ENCODE measurements around the gene PFKL.
"Not testable (repeated sequence)": the region's sequence is repeated elsewhere in the genome, so short reads cannot be mapped to it uniquely, and the experiment has no call there.

PFKL gene

DNA sequence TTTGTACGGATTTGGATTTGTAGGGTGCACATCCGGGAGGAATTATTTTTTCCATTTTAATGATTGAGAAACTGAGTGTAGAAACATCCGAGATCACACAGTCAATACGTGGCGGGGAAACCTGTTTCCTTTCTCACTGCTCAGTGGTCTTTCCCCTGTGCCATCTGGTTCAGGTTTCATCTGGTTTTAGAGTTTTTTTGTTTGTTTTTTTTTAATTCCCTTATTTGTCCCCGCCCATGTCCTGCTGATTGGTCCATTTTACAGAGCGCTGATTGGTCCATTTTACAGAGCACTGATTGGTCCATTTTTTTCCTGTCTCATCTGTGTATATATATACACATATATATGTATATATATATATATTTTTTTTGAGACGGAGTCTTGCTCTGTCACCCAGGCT, 59.5 kb downstream of the PFKL start:
- H3K4me3 ChIP-seq (ENCODE audit: low read depth, low read length) = no peak overlapping the region
- TF ChIP-seq, protein P1, sequence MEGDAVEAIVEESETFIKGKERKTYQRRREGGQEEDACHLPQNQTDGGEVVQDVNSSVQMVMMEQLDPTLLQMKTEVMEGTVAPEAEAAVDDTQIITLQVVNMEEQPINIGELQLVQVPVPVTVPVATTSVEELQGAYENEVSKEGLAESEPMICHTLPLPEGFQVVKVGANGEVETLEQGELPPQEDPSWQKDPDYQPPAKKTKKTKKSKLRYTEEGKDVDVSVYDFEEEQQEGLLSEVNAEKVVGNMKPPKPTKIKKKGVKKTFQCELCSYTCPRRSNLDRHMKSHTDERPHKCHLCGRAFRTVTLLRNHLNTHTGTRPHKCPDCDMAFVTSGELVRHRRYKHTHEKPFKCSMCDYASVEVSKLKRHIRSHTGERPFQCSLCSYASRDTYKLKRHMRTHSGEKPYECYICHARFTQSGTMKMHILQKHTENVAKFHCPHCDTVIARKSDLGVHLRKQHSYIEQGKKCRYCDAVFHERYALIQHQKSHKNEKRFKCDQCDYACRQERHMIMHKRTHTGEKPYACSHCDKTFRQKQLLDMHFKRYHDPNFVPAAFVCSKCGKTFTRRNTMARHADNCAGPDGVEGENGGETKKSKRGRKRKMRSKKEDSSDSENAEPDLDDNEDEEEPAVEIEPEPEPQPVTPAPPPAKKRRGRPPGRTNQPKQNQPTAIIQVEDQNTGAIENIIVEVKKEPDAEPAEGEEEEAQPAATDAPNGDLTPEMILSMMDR (IDR thresholded peaks at IDR 0.05; ENCODE audit: low read depth, low read length, missing control alignments) = no peak
- DNase-seq (ENCODE audit: low read depth) = no peak

- H3K4me3 ChIP-seq (ENCODE audit: low read depth, low read length) = no peak overlapping the region
- TF ChIP-seq, protein P1 (IDR thresholded peaks at IDR 0.05; ENCODE audit: low read depth, low read length, missing control alignments) = no peak
- no peak for DNase-seq (ENCODE audit: low read depth)
Observed at GRCh38 chr21:44360159-44360558, 60.3 kb downstream of the PFKL start.

DNA sequence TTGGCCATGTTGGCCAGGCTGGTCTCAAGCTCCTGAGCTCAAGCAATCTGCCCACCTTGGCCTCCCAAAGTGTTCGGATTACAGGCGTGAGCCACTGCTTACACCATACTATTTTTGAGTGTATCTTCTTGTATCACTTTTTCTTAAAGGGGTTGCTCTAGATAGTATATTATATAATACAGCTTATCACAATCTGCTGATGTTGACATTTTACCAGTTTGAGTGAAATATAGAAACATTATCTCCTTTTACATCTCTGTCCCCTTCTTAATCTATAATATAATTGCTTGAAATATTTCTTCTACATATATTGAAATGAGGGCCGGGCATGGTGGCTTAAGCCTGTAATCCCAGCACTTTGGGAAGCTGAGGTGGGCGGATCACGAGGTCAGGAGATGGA, 62.0 kb downstream of the PFKL start:
- not testable (repeated sequence) for DNase-seq (ENCODE audit: low read depth); H3K4me3 ChIP-seq (ENCODE audit: low read depth, low read length)

DNA sequence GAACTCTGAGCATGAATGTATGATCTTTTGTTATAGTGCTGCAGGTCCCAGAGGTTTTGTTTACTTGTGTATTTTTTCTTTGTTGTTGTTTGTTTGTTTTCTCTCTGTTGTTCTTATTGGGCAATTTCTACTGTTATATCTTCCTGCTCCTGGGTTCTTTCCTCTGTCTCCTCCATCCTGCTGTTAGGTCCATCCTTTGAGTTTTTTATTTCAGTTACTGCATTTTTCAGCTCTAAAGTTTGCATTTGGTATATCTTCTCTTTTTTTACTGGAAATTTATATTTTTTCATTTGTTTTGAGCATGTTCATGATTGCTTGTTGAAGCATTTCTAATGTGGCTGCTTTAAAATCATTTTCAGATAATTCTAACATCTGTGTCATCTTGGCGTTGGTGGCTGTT, 63.4 kb downstream of the PFKL start:
- no peak for DNase-seq (ENCODE audit: low read depth)
- TF ChIP-seq, protein P1 (IDR thresholded peaks at IDR 0.05; ENCODE audit: low read depth, low read length, missing control alignments) = no peak
- no peak overlapping the region for H3K4me3 ChIP-seq (ENCODE audit: low read depth, low read length)

DNA sequence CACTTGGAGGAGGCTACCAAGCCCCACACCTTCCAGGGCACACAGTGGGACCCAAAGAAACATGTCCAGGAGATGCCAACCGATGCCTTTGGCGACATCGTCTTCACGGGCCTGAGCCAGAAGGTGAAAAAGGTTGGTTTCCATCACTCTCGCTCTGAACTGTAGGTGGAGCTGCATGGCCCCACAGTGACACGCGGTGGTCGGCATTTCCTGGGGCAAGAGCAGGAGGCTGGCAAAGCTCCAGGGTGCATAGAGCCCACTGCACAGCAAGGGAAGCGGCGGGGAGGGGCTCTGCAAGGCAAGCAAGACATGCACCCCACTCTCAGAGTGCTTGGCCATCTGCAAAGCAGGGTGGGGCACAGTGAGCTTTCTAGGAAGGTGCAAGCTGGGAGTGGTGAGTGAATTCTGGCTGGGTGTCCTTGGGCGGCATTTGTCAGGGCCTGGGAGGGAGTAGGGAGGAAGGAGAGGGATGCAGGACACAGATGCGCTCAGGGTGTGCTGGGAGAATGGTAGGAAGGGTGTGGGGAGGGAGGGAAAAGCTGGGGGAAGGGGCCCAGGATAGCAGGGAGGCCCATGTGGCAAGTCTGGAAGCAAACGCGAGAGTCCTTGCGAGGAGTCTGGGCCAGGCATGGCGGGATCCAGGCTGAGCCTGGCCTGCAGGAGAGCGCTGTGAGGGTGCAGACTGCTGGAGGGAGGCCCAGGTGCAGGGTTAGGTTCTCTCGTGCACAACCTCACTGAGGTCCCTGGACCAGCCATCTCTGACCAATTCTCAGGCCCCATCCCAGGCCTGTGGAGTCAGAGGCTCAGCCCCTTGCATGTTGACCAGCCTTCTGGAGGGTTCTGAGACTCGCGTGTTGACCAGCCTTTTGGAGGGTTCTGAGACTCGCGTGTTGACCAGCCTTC, 64.5 kb downstream of the PFKL start:
- H3K4me3 ChIP-seq (ENCODE audit: low read depth, low read length) = no peak overlapping the region
- DNase-seq (ENCODE audit: low read depth) = no peak
- TF ChIP-seq, protein P1 (IDR thresholded peaks at IDR 0.05; ENCODE audit: low read depth, low read length, missing control alignments) = no peak

GRCh38 chr21:44365251-44365966, 65.6 kb downstream of the PFKL start:
- TF ChIP-seq, protein P1 (IDR thresholded peaks at IDR 0.05; ENCODE audit: low read depth, low read length, missing control alignments) = no peak
- no peak overlapping the region for H3K4me3 ChIP-seq (ENCODE audit: low read depth, low read length)
- DNase-seq (ENCODE audit: low read depth) = no peak

DNA sequence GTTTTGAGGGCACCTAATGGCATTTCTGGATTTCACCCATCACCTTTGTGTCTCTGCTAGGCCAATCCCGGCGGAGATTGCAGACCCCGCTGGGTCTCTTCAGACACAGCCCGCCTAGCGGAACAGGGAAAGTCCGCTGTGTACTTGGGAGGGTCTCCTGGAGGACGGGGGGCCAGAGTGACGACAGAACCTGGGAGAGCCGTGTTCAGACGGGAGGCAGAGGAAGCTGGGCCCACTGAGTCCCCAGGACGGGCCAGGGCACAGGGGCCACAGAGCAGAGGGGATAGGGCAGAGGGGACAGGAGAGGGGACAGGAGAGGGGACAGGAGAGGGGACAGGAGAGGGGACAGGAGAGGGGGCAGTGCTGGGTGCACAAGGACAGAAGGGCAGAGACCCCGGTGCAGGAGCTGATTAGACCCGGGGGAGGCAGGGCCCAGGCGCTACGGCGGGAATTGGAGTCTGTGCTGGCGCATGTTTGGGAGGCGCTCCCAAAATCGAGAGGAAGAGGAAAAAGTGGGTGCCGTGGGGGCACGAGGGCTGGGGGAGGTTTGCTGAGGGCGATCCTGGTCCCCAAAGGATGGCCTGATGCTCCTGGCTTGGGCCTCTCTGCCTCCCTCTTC, 66.2 kb downstream of the PFKL start:
- TF ChIP-seq, protein P1 (IDR thresholded peaks at IDR 0.05; ENCODE audit: low read depth, low read length, missing control alignments) = no peak
- H3K4me3 ChIP-seq (ENCODE audit: low read depth, low read length) = no peak overlapping the region
- DNase-seq (ENCODE audit: low read depth) = no peak
